IMR-90 (cell line): ENCODE results near the gene RFX4. TPM values are rescaled to one million over a fixed set of nuclear protein-coding genes. Genes with fewer than 3 reads are reported as not detected.

Source experiments
- ATAC-seq: fragments of 200-7000 bp; cut with Tn5 transposase; 2 replicates; pipeline ENCODE4 v1.9.1; 2020; ENCODE audit warnings: low read depth, mild to moderate bottlenecking, moderate library complexity
- BruUV-seq: library from RNA; stranded (reverse); fragments of 400-500 nt; replicated peaks from 2 replicates; lab custom pipeline; 2021; lab: Mats Ljungman, UMichigan
- CTCF ChIA-PET: fragments of 300-600 bp; formaldehyde crosslinking; extraction: SDS; loops from one replicate; lab custom pipeline; 2021; ENCODE audit warnings: antibody characterized with exemption; lab: Yijun Ruan, JAX
- POLR2A ChIA-PET: fragments of 300-600 bp; sonication (Branson Sonifier 250); formaldehyde crosslinking; loops from one replicate; lab custom pipeline; 2022; ENCODE audit warnings: antibody characterized with exemption; ENCODE audit not compliant: unreplicated experiment; lab: Charles Lee
- DNase-seq: peaks from one replicate; pipeline ENCODE4 v3.0.0; 2013
- H2AFZ ChIP-seq: replicated peaks from 2 replicates; pipeline ENCODE3; 2013; ENCODE audit warnings: low read length, mild to moderate bottlenecking; ENCODE audit not compliant: poor library complexity
- H2AK5ac ChIP-seq: 2 replicates; pipeline ENCODE4 v1.6.1; 2013; ENCODE audit warnings: low read depth, low read length, inconsistent platforms
- H2AK9ac ChIP-seq: replicated peaks from 2 replicates; pipeline ENCODE3; 2013; ENCODE audit warnings: mild to moderate bottlenecking, low read depth, low read length, moderate library complexity; ENCODE audit not compliant: poor library complexity
- H2BK120ac ChIP-seq: 2 replicates; pipeline ENCODE4 v1.6.1; 2013; ENCODE audit warnings: low read depth, low read length, inconsistent platforms
- H2BK15ac ChIP-seq: 3 replicates; pipeline ENCODE4 v1.6.1; 2013; ENCODE audit warnings: low read depth, low read length, inconsistent platforms
- H2BK20ac ChIP-seq: 2 replicates; pipeline ENCODE4 v1.6.1; 2013; ENCODE audit warnings: low read depth, mild to moderate bottlenecking, inconsistent platforms, low read length, moderate library complexity
- H2BK5ac ChIP-seq: 2 replicates; pipeline ENCODE4 v1.6.1; 2013; ENCODE audit warnings: mild to moderate bottlenecking, low read depth, low read length, inconsistent platforms; ENCODE audit not compliant: poor library complexity, severe bottlenecking
- H3K14ac ChIP-seq: replicated peaks from 2 replicates; pipeline ENCODE4 v1.6.1; 2013; ENCODE audit warnings: low read depth, low read length, inconsistent platforms
- H3K18ac ChIP-seq: 2 replicates; pipeline ENCODE4 v1.6.1; 2013; ENCODE audit warnings: low read depth, low read length, control low read depth
- H3K23ac ChIP-seq: 2 replicates; pipeline ENCODE4 v1.6.1; 2013; ENCODE audit warnings: low read depth, low read length, inconsistent platforms
- H3K27ac ChIP-seq: 2 replicates; pipeline ENCODE4 v1.5.1; 2013; ENCODE audit warnings: mild to moderate bottlenecking, control low read depth, low read length; ENCODE audit not compliant: insufficient read depth
- H3K27me3 ChIP-seq: 2 replicates; pipeline ENCODE4 v1.6.1; 2013; ENCODE audit warnings: low read length; ENCODE audit not compliant: control insufficient read depth, insufficient read depth
- H3K36me3 ChIP-seq: 2 replicates; pipeline ENCODE4 v1.6.1; 2013; ENCODE audit warnings: low read length, mixed read lengths; ENCODE audit not compliant: control insufficient read depth, insufficient read depth
- H3K4ac ChIP-seq: 2 replicates; pipeline ENCODE4 v1.6.1; 2013; ENCODE audit warnings: low read depth, low read length, inconsistent platforms
- H3K4me1 ChIP-seq: 2 replicates; pipeline ENCODE4 v1.6.1; 2013; ENCODE audit warnings: low read length, mixed read lengths; ENCODE audit not compliant: control insufficient read depth, insufficient read depth
- H3K4me2 ChIP-seq: 2 replicates; pipeline ENCODE4 v1.6.1; 2013; ENCODE audit warnings: low read depth, mild to moderate bottlenecking, control low read depth, low read length, moderate library complexity
- H3K4me3 ChIP-seq: 2 replicates; pipeline ENCODE4 v1.5.1; 2013; ENCODE audit warnings: low read depth, mild to moderate bottlenecking, control low read depth, low read length, moderate library complexity; ENCODE audit not compliant: insufficient read depth
- H3K56ac ChIP-seq: 2 replicates; pipeline ENCODE4 v1.6.1; 2013; ENCODE audit warnings: low read length, inconsistent platforms; ENCODE audit not compliant: insufficient read depth; ENCODE audit errors: extremely low read depth
- H3K79me1 ChIP-seq, 2 experiments: 2 replicates each; pipeline ENCODE4 v1.6.1; 2013; ENCODE audit warnings: low read length in 2 of 2, inconsistent platforms in 1 of 2, low read depth in 1 of 2
- H3K9ac ChIP-seq: 2 replicates; pipeline ENCODE4 v1.6.1; 2013; ENCODE audit warnings: low read depth, low read length, control low read depth
- H3K9me1 ChIP-seq: 2 replicates; pipeline ENCODE4 v1.6.1; 2013; ENCODE audit warnings: low read length, inconsistent platforms; ENCODE audit not compliant: insufficient read depth
- H3K9me3 ChIP-seq: 2 replicates; pipeline ENCODE4 v1.6.1; 2013; ENCODE audit warnings: low read length; ENCODE audit not compliant: control insufficient read depth, insufficient read depth
- H4K20me1 ChIP-seq: 2 replicates; pipeline ENCODE4 v1.6.1; 2013; ENCODE audit warnings: low read length, inconsistent platforms; ENCODE audit not compliant: insufficient read depth
- H4K5ac ChIP-seq: 2 replicates; pipeline ENCODE4 v1.6.1; 2013; ENCODE audit warnings: mild to moderate bottlenecking, low read depth, low read length, control low read depth
- H4K8ac ChIP-seq, 2 experiments: 2 replicates each; pipeline ENCODE4 v1.6.1; 2013; ENCODE audit warnings: low read depth in 2 of 2, low read length in 2 of 2, control low read depth in 1 of 2, inconsistent platforms in 1 of 2
- H4K91ac ChIP-seq: 2 replicates; pipeline ENCODE4 v1.6.1; 2013; ENCODE audit warnings: low read depth, low read length, inconsistent platforms; ENCODE audit not compliant: insufficient read depth
- CHD1 ChIP-seq: IDR thresholded peaks from 2 replicates; pipeline ENCODE4 v1.6.1; 2012; ENCODE audit warnings: low read depth, low read length, improper control_type of control experiment
- CTCF ChIP-seq: conservative IDR thresholded peaks from 2 replicates; pipeline ENCODE4 v1.5.1; 2012; ENCODE audit warnings: mild to moderate bottlenecking, low read depth, low read length, improper control_type of control experiment
- MAZ ChIP-seq: IDR thresholded peaks from 2 replicates; pipeline ENCODE4 v1.6.1; 2012; ENCODE audit warnings: low read depth, mild to moderate bottlenecking, low read length, improper control_type of control experiment, moderate library complexity, borderline replicate concordance
- NFE2L2 ChIP-seq: fragments of 150-350 bp; IDR thresholded peaks from 2 replicates; pipeline ENCODE4 v1.6.1; 2016; ENCODE audit warnings: low read depth, mild to moderate bottlenecking, low read length
- POLR2A ChIP-seq: IDR thresholded peaks from 2 replicates; pipeline ENCODE4 v1.6.1; 2012; ENCODE audit warnings: mild to moderate bottlenecking, low read depth, low read length
- RAD21 ChIP-seq: IDR thresholded peaks from 2 replicates; pipeline ENCODE4 v1.6.1; 2012; ENCODE audit warnings: low read length, improper control_type of control experiment
- USF2 ChIP-seq: fragments of 150-350 bp; IDR thresholded peaks from 2 replicates; pipeline ENCODE4 v1.6.1; 2017; ENCODE audit warnings: mild to moderate bottlenecking, antibody characterized with exemption, low read length, low read depth
- WGBS, 2 experiments: methylation state at CpG; one replicate each; pipeline versions ENCODE4 v1.1.5 to v1.1.7; 2013; ENCODE audit warnings: missing lambda C conversion rate in 2 of 2; ENCODE audit not compliant: insufficient read length in 1 of 2; ENCODE audit errors: extremely low coverage in 2 of 2; 5-methylcytosine and 5-hydroxymethylcytosine counted together
- dilution Hi-C: fragments of 300-500 bp; cut with HindIII; formaldehyde crosslinking; loops from one replicate; pipeline ENCODE4 v1.14.3; 2018; ENCODE audit warnings: low sequenced_read_pairs; ENCODE audit not compliant: unreplicated experiment
- in situ Hi-C: fragments of 300-500 bp; cut with MboI; formaldehyde crosslinking; loops from 3 replicates; pipeline ENCODE4 v1.14.3; 2019; ENCODE audit warnings: low sequenced_read_pairs, inconsistent platforms, mixed read lengths
- intact Hi-C: fragments of 100-400 bp; cut with micrococcal nuclease; formaldehyde crosslinking; loops from 2 replicates; pipeline ENCODE4 v1.10.0; 2022
- polyA plus RNA-seq, 3 experiments: library from polyadenylated mRNA; depleted of rRNA; stranded (reverse); fragments of >200 nt; gene quantifications; 2 replicates each; pipeline ENCODE4 v1.2.3, GENCODE V29; 2012; ENCODE audit warnings: low replicate concordance in 1 of 3
- total RNA-seq: library from RNA; depleted of rRNA; stranded (reverse); fragments of >200 nt; gene quantifications from 2 replicates; pipeline ENCODE4 v1.2.3, GENCODE V29; 2012

Gene RFX4
- total and polyA plus RNA-seq, 2 of the 4 experiments (the other 2 are of a cell fraction) = not detected

GRCh38 chr12:106655577-106655976 lies 72.8 kb downstream of the RFX4 start:
- H3K9me3 ChIP-seq = no peaks in the 10 kb centered on the region
- H3K14ac ChIP-seq = no peak overlapping the region
- H4K20me1 ChIP-seq = no peaks in the 10 kb centered on the region
- H3K4me1 ChIP-seq = no peaks in the 10 kb centered on the region
- no peak overlapping the region for H2AFZ ChIP-seq
- no peak for TF ChIP-seq POLR2A
- TF ChIP-seq NFE2L2 = no peak
- TF ChIP-seq CTCF = no peak
- TF ChIP-seq USF2 = no peak
- no peak for TF ChIP-seq MAZ
- TF ChIP-seq CHD1 = no peak
- TF ChIP-seq RAD21 = no peak
- no peak overlapping the region for H2AK5ac ChIP-seq
- H2BK20ac ChIP-seq = no peak overlapping the region
- CTCF ChIA-PET = no interaction called here
- dilution Hi-C loops (no loop called here), intact Hi-C loops (no loop called here), in situ Hi-C loops (no loop called here)
- no peak overlapping the region for H2AK9ac ChIP-seq
- no peaks in the 10 kb centered on the region for H3K9me1 ChIP-seq
- H3K23ac ChIP-seq = no peak overlapping the region
- no peak for ATAC-seq
- H3K56ac ChIP-seq = no peak overlapping the region
- no peak overlapping the region for H3K4me3 ChIP-seq
- H2BK120ac ChIP-seq = no peak overlapping the region
- no peak overlapping the region for H4K8ac ChIP-seq
- no peaks in the 10 kb centered on the region for H3K36me3 ChIP-seq
- H3K4me2 ChIP-seq = no peak overlapping the region
- no peak overlapping the region for H4K5ac ChIP-seq
- no TSS peak for BruUV-seq
- H3K27ac ChIP-seq = no peak overlapping the region
- no peak overlapping the region for H2BK15ac ChIP-seq
- POLR2A ChIA-PET = no interaction called here
- no peak for DNase-seq
- H3K4ac ChIP-seq = no peak overlapping the region
- no peak overlapping the region for H4K91ac ChIP-seq
- H3K18ac ChIP-seq = no peak overlapping the region
- no peak overlapping the region for H3K9ac ChIP-seq
- no peaks in the 10 kb centered on the region for H3K79me1 ChIP-seq
- 80% methylated on average over 2 of the region's 3 CpGs; no CpG with 5 or more reads in 1 of the 2 experiments for WGBS, 2 experiments
- no peak overlapping the region for H2BK5ac ChIP-seq
- no peaks in the 10 kb centered on the region; the same call in 1 of the 2 replicates for H3K27me3 ChIP-seq
